RWPE1 (cell line): ENCODE measurements around the gene MRPL27.
"Not testable (repeated sequence)": the region's sequence is repeated elsewhere in the genome, so short reads cannot be mapped to it uniquely, and the experiment has no call there.

Experiments used
- CTCF ChIA-PET: fragments of 350-600 bp; sonication (Branson Sonifier 250); formaldehyde crosslinking; extraction: SDS; loops from one replicate; lab custom pipeline; 2021; lab: Yijun Ruan, JAX
- POLR2A ChIA-PET: fragments of 400-600 bp; formaldehyde crosslinking; extraction: SDS; loops from one replicate; lab custom pipeline; 2020; ENCODE audit warnings: antibody characterized with exemption; ENCODE audit not compliant: low non-redundant PET; lab: Yijun Ruan, JAX
- DNase-seq: peaks from one replicate; pipeline ENCODE4 v3.0.0; 2012; ENCODE audit warnings: low spot score
- H3K27ac ChIP-seq: fragments of 450-650 bp; 2 replicates; pipeline ENCODE4 v1.5.1; 2017
- CTCF ChIP-seq: fragments of 450-650 bp; conservative IDR thresholded peaks from 2 replicates; pipeline ENCODE4 v1.5.1; 2017; ENCODE audit warnings: low read depth, mild to moderate bottlenecking

MRPL27 gene

DNA sequence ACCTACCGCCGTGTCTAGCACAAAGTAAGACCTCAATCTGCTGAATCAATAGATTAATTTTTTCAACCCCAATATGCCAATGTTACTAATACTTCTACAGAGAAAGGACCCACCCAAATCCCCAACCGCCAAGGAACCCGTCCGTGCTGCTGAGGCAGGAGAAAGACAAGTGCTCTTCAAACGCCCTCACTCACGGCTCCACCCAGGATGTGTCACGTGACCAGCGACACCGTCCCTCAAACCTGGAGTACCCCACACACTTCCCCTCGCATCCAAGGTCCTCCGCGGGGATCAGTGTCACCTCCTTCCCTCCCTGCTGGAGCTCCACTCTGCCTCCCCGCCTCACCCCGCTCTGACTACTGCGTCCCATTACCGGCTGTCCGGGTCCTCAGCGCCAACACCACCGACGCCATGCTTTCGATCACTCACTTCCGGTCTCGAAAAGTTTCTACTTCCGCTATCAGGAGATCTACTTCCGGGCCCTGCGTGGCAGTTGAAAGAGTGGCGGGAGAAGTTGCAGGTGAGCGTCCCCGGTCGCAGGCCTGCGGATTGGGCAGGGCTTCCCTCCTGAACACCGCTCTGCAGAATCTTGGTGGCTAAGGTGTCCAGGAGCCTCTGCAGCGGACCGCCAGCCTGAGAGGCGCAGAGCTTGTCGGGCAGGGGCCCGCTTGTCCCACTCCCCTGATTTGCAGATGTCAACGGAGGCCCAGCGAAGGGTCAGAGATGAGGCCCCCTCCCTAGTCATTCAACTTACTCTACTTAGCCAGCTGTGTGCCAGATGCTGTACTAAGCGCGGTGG, at the start of gene MRPL27, which contains the start of gene EME1:
Gene MRPL27, minus strand, starts transcription at position 427 of the 799 bp plus-strand sequence. Its CDS starts 14 bp downstream, at position 413.
Gene EME1, plus strand, starts transcription at position 472 of the 799 bp plus-strand sequence. CDS start 1,980 bp downstream, outside the sequence.
- H3K27ac ChIP-seq: peak within 1 kb of the TSS; percentile 92
- POLR2A ChIA-PET: interaction anchor here (0.6 kb wide), 1 partner anchor 16 kb away, joined by 3 read pairs; no protein-coding TSS in a partner anchor
- peak; percentile 88 for DNase-seq
- CTCF ChIA-PET: interaction anchor here (0.6 kb wide), 2 partner anchors 104 to 155 kb away, joined by 3 read pairs; no protein-coding TSS in a partner anchor
- no peak for TF ChIP-seq CTCF

GRCh38 chr17:50422738-50423137, 49.8 kb upstream of the MRPL27 start:
- TF ChIP-seq CTCF: no peak
- H3K27ac ChIP-seq: no peak overlapping the region
- no peak for DNase-seq
- ChIA-PET POLR2A (no interaction called here), CTCF (interaction anchor here (1.5 kb wide), 1 partner anchor 25 kb away, joined by 7 read pairs; the partner anchor contains the start of gene LRRC59)

DNA sequence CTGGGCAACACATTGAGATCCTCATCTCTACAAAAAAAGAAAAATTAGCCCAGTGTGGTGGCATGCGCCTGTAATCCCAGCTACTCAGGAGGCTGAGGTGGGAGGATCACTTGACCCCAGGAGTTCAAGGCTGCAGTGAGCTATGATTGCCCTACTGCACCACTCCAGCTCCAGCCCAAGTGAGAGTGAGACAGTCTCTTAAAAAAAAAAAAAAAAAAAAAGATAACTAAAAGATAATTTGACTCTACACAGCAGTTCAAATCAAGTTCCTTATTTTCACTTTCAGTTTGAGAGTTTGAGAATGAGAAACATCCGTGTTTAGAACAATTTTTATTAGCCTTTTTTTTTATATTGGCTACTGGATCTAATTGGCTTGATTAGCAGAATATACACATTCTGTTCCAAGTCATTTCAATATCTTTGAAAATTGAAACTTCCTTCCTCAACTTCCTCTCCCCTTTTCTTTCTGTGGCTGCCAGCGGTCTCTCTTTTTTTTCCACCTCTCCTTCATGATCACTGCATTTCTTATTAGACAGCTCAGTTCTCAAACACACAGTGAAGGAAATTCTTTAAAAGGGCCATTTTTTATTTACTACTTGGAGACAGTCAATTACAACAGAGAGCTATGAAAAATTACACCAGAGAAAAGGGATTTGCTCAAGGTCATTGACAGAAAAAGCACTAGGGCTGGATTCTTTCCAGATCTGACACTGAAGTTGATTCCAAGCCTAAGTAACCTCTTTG, 48.5 kb upstream of the MRPL27 start:
- POLR2A ChIA-PET: no interaction called here
- no peak for DNase-seq
- no peak for TF ChIP-seq CTCF
- CTCF ChIA-PET: interaction anchor here (0.8 to 1.5 kb wide), 2 partner anchors 24 to 30 kb away, joined by 3 to 7 read pairs; partner anchors contain the start of gene LRRC59
- H3K27ac ChIP-seq: no peak overlapping the region

DNA sequence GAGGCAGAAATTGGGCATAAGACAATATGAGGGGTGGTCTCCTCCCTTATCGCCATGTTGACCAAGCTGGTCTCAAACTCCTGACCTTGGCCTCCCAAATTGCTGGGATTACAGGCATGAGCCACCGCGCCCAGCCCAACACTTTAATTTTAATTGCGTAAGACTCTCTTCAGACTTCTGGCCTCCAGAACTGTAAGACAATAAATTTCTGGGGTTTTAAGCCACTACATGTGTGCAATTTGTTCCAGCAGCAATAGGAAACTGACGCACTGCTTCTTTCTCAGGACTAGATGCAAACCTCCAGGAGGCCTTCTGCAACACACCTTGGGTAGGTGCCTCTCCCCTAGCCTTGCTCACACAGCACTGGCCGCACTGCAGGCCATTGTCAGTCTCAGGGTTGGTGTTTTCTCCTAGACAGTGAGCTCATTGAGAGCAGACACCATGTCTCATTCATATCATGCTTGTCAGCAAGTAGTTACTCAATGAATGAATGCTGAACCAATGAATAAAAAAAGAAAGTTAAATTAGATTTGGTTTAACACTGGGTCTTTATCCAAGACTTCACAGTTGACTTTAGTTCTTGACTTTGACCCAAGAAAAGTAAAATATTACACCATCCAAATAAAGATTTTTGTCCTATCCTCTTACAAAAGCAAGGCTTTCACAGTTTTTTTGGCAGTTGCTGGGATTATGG, 47.6 kb upstream of the MRPL27 start:
- TF ChIP-seq CTCF: no peak
- H3K27ac ChIP-seq: no peak overlapping the region
- ChIA-PET CTCF (interaction anchor here (0.6 kb wide), 1 partner anchor 616 kb away, joined by 3 read pairs; no protein-coding TSS in a partner anchor), POLR2A (no interaction called here)
- no peak for DNase-seq

DNA sequence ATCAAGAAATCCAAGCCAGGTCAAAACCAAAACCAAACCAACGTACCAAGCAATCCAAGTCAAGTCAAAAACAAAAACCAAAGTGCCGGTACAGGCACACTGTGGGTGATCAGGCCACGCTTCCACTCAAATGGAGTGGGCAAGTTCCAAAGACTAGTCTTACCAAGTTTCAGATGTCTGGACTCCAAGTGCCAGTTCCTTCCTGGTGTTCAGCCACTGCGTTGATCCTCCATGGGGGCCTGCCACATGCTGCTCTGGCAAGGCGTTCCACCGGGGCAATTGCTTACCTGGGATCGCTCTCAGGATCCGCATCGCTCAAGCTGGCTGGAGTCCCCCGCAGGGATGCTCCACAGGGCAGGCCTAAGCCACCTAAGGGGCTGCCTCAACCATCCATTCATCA, 46.6 kb upstream of the MRPL27 start:
- CTCF ChIA-PET, POLR2A ChIA-PET, DNase-seq, H3K27ac ChIP-seq: not testable (repeated sequence)

DNA sequence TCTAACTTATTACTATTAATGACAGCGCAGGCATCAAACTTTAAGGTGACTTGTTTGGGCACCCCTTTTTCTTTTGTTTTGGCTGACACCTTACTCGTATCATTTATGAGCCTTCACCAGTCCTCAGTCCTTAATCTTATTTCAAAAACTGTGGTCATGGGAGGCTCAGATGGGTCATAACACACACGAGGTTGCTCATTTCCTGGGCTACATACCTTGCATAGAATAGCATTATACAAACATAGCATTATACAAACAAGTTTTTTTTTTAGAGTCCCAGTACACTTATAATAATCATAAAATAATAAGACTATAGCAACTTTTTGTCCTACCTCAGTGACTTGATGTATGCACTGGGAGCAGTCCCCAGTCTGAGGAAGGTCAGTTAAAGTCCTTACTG, 41.8 kb upstream of the MRPL27 start:
- ChIA-PET CTCF (no interaction called here), POLR2A (no interaction called here)
- TF ChIP-seq CTCF: no peak
- no peak for DNase-seq
- no peak overlapping the region for H3K27ac ChIP-seq
